ENCODE data around the gene PCDHGA5. TPM values are rescaled to one million over a fixed set of nuclear protein-coding genes. Genes with fewer than 3 reads are reported as not detected.
"Not testable (repeated sequence)": the region's sequence is repeated elsewhere in the genome, so short reads cannot be mapped to it uniquely, and the experiment has no call there.

The PCDHGA5 gene
- total RNA-seq, 1 donor from 2014 or later, result 1.3 TPM

GRCh38 chr5:141414548-141415274 lies 50.7 kb downstream of the PCDHGA5 start:
- not testable (repeated sequence) for DNase-seq (ENCODE audit: low read depth)

GRCh38 chr5:141415275-141415618 lies 51.3 kb downstream of the PCDHGA5 start:
- DNase-seq (ENCODE audit: low read depth), result not testable (repeated sequence)

Other genes with a start within 250 kb of the PCDHGA5 start
- gene PCDHB4, start 242.3 kb upstream of the PCDHGA5 start, total RNA-seq, result 0.35 and 1.4 TPM in 2 replicates
- gene PCDHB5, start 229.0 kb upstream of the PCDHGA5 start, total RNA-seq, result 0.35 and 10.0 TPM in 2 replicates
- gene PCDHB6, start 214.1 kb upstream of the PCDHGA5 start, total RNA-seq, result 0.17 and 0.40 TPM in 2 replicates
- under 0.01 and 0.85 TPM in 2 replicates for gene PCDHB7, start 191.5 kb upstream of the PCDHGA5 start, total RNA-seq
- gene PCDHB8, start 186.4 kb upstream of the PCDHGA5 start, total RNA-seq, result 0.17 and 0.55 TPM in 2 replicates
- gene PCDHB16, start 181.8 kb upstream of the PCDHGA5 start, total RNA-seq, result 0.17 and 1.4 TPM in 2 replicates
- gene PCDHB9, start 177.0 kb upstream of the PCDHGA5 start, total RNA-seq, result 0.17 and 0.60 TPM in 2 replicates
- 0.35 and 0.85 TPM in 2 replicates for gene PCDHB10, start 171.8 kb upstream of the PCDHGA5 start, total RNA-seq
- gene PCDHB11, start 164.5 kb upstream of the PCDHGA5 start, total RNA-seq, result 0.17 and 1.6 TPM in 2 replicates
- gene PCDHB12, start 155.4 kb upstream of the PCDHGA5 start, total RNA-seq, result 1.2 TPM in 1 of 2 replicates, not detected in the other
- 0.17 and 2.9 TPM in 2 replicates for gene PCDHB13, start 150.2 kb upstream of the PCDHGA5 start, total RNA-seq
- gene PCDHB14, start 140.8 kb upstream of the PCDHGA5 start, total RNA-seq, result 0.35 and 3.5 TPM in 2 replicates
- under 0.01 and 1.3 TPM in 2 replicates for gene PCDHB15, start 118.8 kb upstream of the PCDHGA5 start, total RNA-seq
- 0.20 and 1.0 TPM in 2 replicates for gene SLC25A2, start 60.1 kb upstream of the PCDHGA5 start, total RNA-seq
- 68.9 and 99.9 TPM in 2 replicates for gene TAF7, start 43.4 kb upstream of the PCDHGA5 start, total RNA-seq
- under 0.01 and 0.80 TPM in 2 replicates for gene PCDHGA1, start 33.6 kb upstream of the PCDHGA5 start, total RNA-seq
- 1.2 and 3.1 TPM in 2 replicates for gene PCDHGA2, start 25.4 kb upstream of the PCDHGA5 start, total RNA-seq
- 0.17 and 1.0 TPM in 2 replicates for gene PCDHGA3, start 20.3 kb upstream of the PCDHGA5 start, total RNA-seq
- gene PCDHGB1, start 14.1 kb upstream of the PCDHGA5 start, total RNA-seq, result 0.35 and 4.0 TPM in 2 replicates
- 0.87 and 2.1 TPM in 2 replicates for gene PCDHGA4, start 9.1 kb upstream of the PCDHGA5 start, total RNA-seq
- gene PCDHGB2, start 4.2 kb upstream of the PCDHGA5 start, total RNA-seq, result 0.35 and 2.7 TPM in 2 replicates
- gene PCDHGB3, start 6.1 kb downstream of the PCDHGA5 start, total RNA-seq, result 0.52 and 2.3 TPM in 2 replicates
- gene PCDHGA6, start 9.7 kb downstream of the PCDHGA5 start, total RNA-seq, result 0.69 and 2.1 TPM in 2 replicates
- 0.52 and 2.3 TPM in 2 replicates for gene PCDHGA7, start 18.6 kb downstream of the PCDHGA5 start, total RNA-seq
- gene PCDHGB4, start 23.5 kb downstream of the PCDHGA5 start, total RNA-seq, result 4.9 and 12.5 TPM in 2 replicates
- 0.69 and 1.6 TPM in 2 replicates for gene PCDHGA8, start 28.5 kb downstream of the PCDHGA5 start, total RNA-seq
- 9.4 and 17.8 TPM in 2 replicates for gene PCDHGB5, start 33.8 kb downstream of the PCDHGA5 start, total RNA-seq
- 0.52 and 3.2 TPM in 2 replicates for gene PCDHGA9, start 38.6 kb downstream of the PCDHGA5 start, total RNA-seq
- 1.0 and 2.3 TPM in 2 replicates for gene PCDHGB6, start 43.9 kb downstream of the PCDHGA5 start, total RNA-seq
- gene PCDHGA10, start 48.8 kb downstream of the PCDHGA5 start, total RNA-seq, result 0.52 and 5.1 TPM in 2 replicates
- 1.7 and 10.4 TPM in 2 replicates for gene PCDHGB7, start 53.5 kb downstream of the PCDHGA5 start, total RNA-seq
- gene PCDHGA11, start 56.9 kb downstream of the PCDHGA5 start, total RNA-seq, result 1.4 and 3.1 TPM in 2 replicates
- gene PCDHGA12, start 66.3 kb downstream of the PCDHGA5 start, total RNA-seq, result 0.52 and 1.7 TPM in 2 replicates
- 11.8 and 23.6 TPM in 2 replicates for gene PCDHGC3, start 111.8 kb downstream of the PCDHGA5 start, total RNA-seq
- 1.1 TPM in 1 of 2 replicates, not detected in the other for gene PCDHGC4, start 120.9 kb downstream of the PCDHGA5 start, total RNA-seq
- gene PCDHGC5, start 124.9 kb downstream of the PCDHGA5 start, total RNA-seq, result 0.17 and 0.80 TPM in 2 replicates

Data from renal cortical epithelial cell (primary cell).